Activated naive CD4-positive, alpha-beta T cell treated with anti-CD3 and anti-CD28 coated beads, Interleukin-2, amount 10 ng/mL, durations not matched to agents 7 days and 5 days (primary cell): ENCODE data around the gene RPTOR.

Experiments
- CTCF ChIA-PET: fragments of 350-600 bp; sonication (Branson Sonifier 250); formaldehyde crosslinking; loops from one replicate; lab custom pipeline; 2021; ENCODE audit warnings: antibody characterized with exemption; lab: Charles Lee
- DNase-seq: peaks from one replicate; pipeline ENCODE4 v3.0.0-alpha.2; 2020
- H3K27ac Mint-ChIP-seq: one replicate; pipeline ENCODE4 v1.8.0; 2021; ENCODE audit warnings: mild to moderate bottlenecking, moderate library complexity, mixed read lengths
- H3K27me3 Mint-ChIP-seq: one replicate; pipeline ENCODE4 v1.8.0; 2021; ENCODE audit warnings: mild to moderate bottlenecking, mixed read lengths
- H3K36me3 Mint-ChIP-seq: one replicate; pipeline ENCODE4 v1.8.0; 2021; ENCODE audit warnings: mixed read lengths
- H3K4me1 Mint-ChIP-seq: one replicate; pipeline ENCODE4 v1.8.0; 2021; ENCODE audit warnings: mixed read lengths
- H3K4me3 Mint-ChIP-seq: one replicate; pipeline ENCODE4 v1.8.0; 2021; ENCODE audit warnings: mild to moderate bottlenecking, moderate library complexity, mixed read lengths
- H3K9me3 Mint-ChIP-seq: one replicate; pipeline ENCODE4 v1.8.0; 2021; ENCODE audit warnings: mixed read lengths

RPTOR gene

GRCh38 chr17:80829166-80829813 is 284.7 kb downstream of the RPTOR start:
- Mint-ChIP-seq H3K4me3 (no peak overlapping the region), H3K9me3 (no peaks in the 10 kb centered on the region), H3K27ac (peak overlapping the region; percentile 43), H3K27me3 (no peaks in the 10 kb centered on the region), H3K4me1 (peaks cover 70% of the 10 kb centered on the region), H3K36me3 (peaks cover 36% of the 10 kb centered on the region)
- CTCF ChIA-PET: interaction anchor here (0.8 kb wide), 1 partner anchor 10 kb away, joined by 3 read pairs; no protein-coding TSS in a partner anchor
- DNase-seq: no peak

GRCh38 chr17:80830020-80830780 is 285.6 kb downstream of the RPTOR start:
- peaks cover 79% of the 10 kb centered on the region for H3K4me1 Mint-ChIP-seq
- H3K27me3 Mint-ChIP-seq: no peaks in the 10 kb centered on the region
- H3K4me3 Mint-ChIP-seq: no peak overlapping the region
- peak; percentile 13 for DNase-seq
- H3K27ac Mint-ChIP-seq: peak overlapping the region; percentile 39
- H3K9me3 Mint-ChIP-seq: no peaks in the 10 kb centered on the region
- H3K36me3 Mint-ChIP-seq: peaks cover 41% of the 10 kb centered on the region
- CTCF ChIA-PET: interaction anchor here (0.8 kb wide), 1 partner anchor 11 kb away, joined by 3 read pairs; no protein-coding TSS in a partner anchor

GRCh38 chr17:80831491-80831890 is 286.9 kb downstream of the RPTOR start:
- no peaks in the 10 kb centered on the region for H3K27me3 Mint-ChIP-seq
- no peak for DNase-seq
- CTCF ChIA-PET: no interaction called here
- H3K9me3 Mint-ChIP-seq: no peaks in the 10 kb centered on the region
- H3K27ac Mint-ChIP-seq: peak overlapping the region; percentile 94
- peak overlapping the region; percentile 62 for H3K4me3 Mint-ChIP-seq
- peaks cover 47% of the 10 kb centered on the region for H3K36me3 Mint-ChIP-seq
- peaks cover 82% of the 10 kb centered on the region for H3K4me1 Mint-ChIP-seq

- Mint-ChIP-seq H3K27me3 (no peaks in the 10 kb centered on the region), H3K4me1 (peaks cover 80% of the 10 kb centered on the region)
- CTCF ChIA-PET: interaction anchor here (0.6 to 2.3 kb wide), 5 partner anchors 15 to 67 kb away, joined by 3 to 10 read pairs (median 7); no protein-coding TSS in a partner anchor
These were observed 287.6 kb downstream of the RPTOR start for GRCh38 chr17:80832266-80832676.

GRCh38 chr17:80832888-80833583 is 288.4 kb downstream of the RPTOR start:
- Mint-ChIP-seq H3K4me1 (peaks cover 75% of the 10 kb centered on the region), H3K4me3 (peak overlapping the region; percentile 62), H3K27me3 (no peaks in the 10 kb centered on the region), H3K9me3 (no peaks in the 10 kb centered on the region), H3K27ac (peak overlapping the region; percentile 94), H3K36me3 (peaks cover 50% of the 10 kb centered on the region)
- peak; percentile 89 for DNase-seq
- CTCF ChIA-PET: interaction anchor here (1.5 to 2.3 kb wide), 4 partner anchors 29 to 66 kb away, joined by 4 to 10 read pairs (median 8); no protein-coding TSS in a partner anchor

More at GRCh38 chr17:80832266-80832676, 287.6 kb downstream of the RPTOR start:
- Mint-ChIP-seq H3K36me3 (peaks cover 47% of the 10 kb centered on the region), H3K27ac (peak overlapping the region; percentile 94), H3K4me3 (peak overlapping the region; percentile 62), H3K9me3 (no peaks in the 10 kb centered on the region)
- DNase-seq: no peak

- CTCF ChIA-PET: interaction anchor here (0.9 to 2.3 kb wide), 3 partner anchors 43 to 65 kb away, joined by 3 to 10 read pairs (median 8); no protein-coding TSS in a partner anchor
- Mint-ChIP-seq H3K9me3 (no peaks in the 10 kb centered on the region), H3K27me3 (no peaks in the 10 kb centered on the region), H3K4me1 (peaks cover 76% of the 10 kb centered on the region), H3K36me3 (peaks cover 56% of the 10 kb centered on the region), H3K4me3 (peak overlapping the region; percentile 62), H3K27ac (peak overlapping the region; percentile 94)
- no peak for DNase-seq
These were observed 289.6 kb downstream of the RPTOR start for GRCh38 chr17:80833952-80834892.

GRCh38 chr17:80834893-80835275 is 290.2 kb downstream of the RPTOR start:
- Mint-ChIP-seq H3K27ac (peak overlapping the region; percentile 94), H3K9me3 (no peaks in the 10 kb centered on the region), H3K27me3 (no peaks in the 10 kb centered on the region), H3K4me3 (no peak overlapping the region), H3K4me1 (peaks cover 72% of the 10 kb centered on the region), H3K36me3 (peaks cover 54% of the 10 kb centered on the region)
- CTCF ChIA-PET: no interaction called here
- no peak for DNase-seq

GRCh38 chr17:80835816-80836657 is 291.4 kb downstream of the RPTOR start:
- peaks cover 61% of the 10 kb centered on the region for H3K4me1 Mint-ChIP-seq
- H3K36me3 Mint-ChIP-seq: peaks cover 44% of the 10 kb centered on the region
- H3K27me3 Mint-ChIP-seq: no peaks in the 10 kb centered on the region
- DNase-seq: no peak
- CTCF ChIA-PET: no interaction called here
- peak overlapping the region; percentile 30 for H3K27ac Mint-ChIP-seq
- no peak overlapping the region for H3K4me3 Mint-ChIP-seq
- H3K9me3 Mint-ChIP-seq: no peaks in the 10 kb centered on the region

- peak overlapping the region; percentile 75 for H3K27ac Mint-ChIP-seq
- no peak overlapping the region for H3K4me3 Mint-ChIP-seq
- H3K9me3 Mint-ChIP-seq: no peaks in the 10 kb centered on the region
- CTCF ChIA-PET: no interaction called here
- DNase-seq: no peak
- H3K4me1 Mint-ChIP-seq: peaks cover 55% of the 10 kb centered on the region
- H3K27me3 Mint-ChIP-seq: no peaks in the 10 kb centered on the region
- peaks cover 41% of the 10 kb centered on the region for H3K36me3 Mint-ChIP-seq
These were observed 292.0 kb downstream of the RPTOR start for GRCh38 chr17:80836658-80836965.

- Mint-ChIP-seq H3K4me1 (peaks cover 51% of the 10 kb centered on the region), H3K27ac (peak overlapping the region; percentile 75), H3K27me3 (no peaks in the 10 kb centered on the region), H3K4me3 (no peak overlapping the region), H3K9me3 (no peaks in the 10 kb centered on the region), H3K36me3 (peaks cover 39% of the 10 kb centered on the region)
- CTCF ChIA-PET: no interaction called here
- DNase-seq: no peak
These were observed 292.4 kb downstream of the RPTOR start for GRCh38 chr17:80836971-80837481.

GRCh38 chr17:80837711-80838110 is 293.1 kb downstream of the RPTOR start:
- H3K9me3 Mint-ChIP-seq: no peaks in the 10 kb centered on the region
- no peak overlapping the region for H3K4me3 Mint-ChIP-seq
- H3K27ac Mint-ChIP-seq: no peak overlapping the region
- peaks cover 49% of the 10 kb centered on the region for H3K4me1 Mint-ChIP-seq
- no peak for DNase-seq
- no peaks in the 10 kb centered on the region for H3K27me3 Mint-ChIP-seq
- CTCF ChIA-PET: no interaction called here
- H3K36me3 Mint-ChIP-seq: peaks cover 44% of the 10 kb centered on the region

GRCh38 chr17:80838311-80839025 is 293.8 kb downstream of the RPTOR start:
- H3K36me3 Mint-ChIP-seq: peaks cover 45% of the 10 kb centered on the region
- CTCF ChIA-PET: no interaction called here
- H3K27ac Mint-ChIP-seq: peak overlapping the region; percentile 42
- no peak overlapping the region for H3K4me3 Mint-ChIP-seq
- H3K9me3 Mint-ChIP-seq: no peaks in the 10 kb centered on the region
- no peak for DNase-seq
- no peaks in the 10 kb centered on the region for H3K27me3 Mint-ChIP-seq
- peaks cover 49% of the 10 kb centered on the region for H3K4me1 Mint-ChIP-seq
